GM23338 (cell line): ENCODE results near the gene PPM1J.

Source experiments
- CREB1 ChIP-seq: fragments of 250-450 bp; sonication (Bioruptor Pico); IDR thresholded peaks from 2 replicates; pipeline ENCODE4 v1.5.0; 2020; ENCODE audit warnings: low read depth, mild to moderate bottlenecking, moderate library complexity
- CTCF ChIP-seq, 2 experiments: fragments of 200-600 bp in 1 of 2; sonication (generic) in 1 of 2; conservative IDR thresholded peaks; 2 replicates each; pipeline versions ENCODE4 v1.5.1 to v1.6.1; 2016 to 2017; ENCODE audit warnings: antibody characterized with exemption in 2 of 2, low read depth in 2 of 2, mild to moderate bottlenecking in 2 of 2, moderate library complexity in 1 of 2
- EZH2 ChIP-seq: fragments of 200-600 bp; sonication (generic); IDR thresholded peaks from one replicate; pipeline ENCODE4 v1.8.0; 2017; ENCODE audit warnings: antibody characterized with exemption, mild to moderate bottlenecking, low read depth; ENCODE audit not compliant: unreplicated experiment
- EZH2phosphoT487 ChIP-seq: fragments of 200-600 bp; sonication (generic); IDR thresholded peaks from one replicate; pipeline ENCODE4 v1.8.1; 2018; ENCODE audit warnings: antibody characterized with exemption; ENCODE audit not compliant: unreplicated experiment
- JUNB ChIP-seq: IDR thresholded peaks from one replicate; pipeline ENCODE4 v1.6.1; 2016; ENCODE audit warnings: antibody characterized with exemption; ENCODE audit not compliant: unreplicated experiment
- POLR2AphosphoS5 ChIP-seq: IDR thresholded peaks from 2 replicates; pipeline ENCODE4 v1.6.1; 2016; ENCODE audit warnings: antibody characterized with exemption, low read depth
- REST ChIP-seq: IDR thresholded peaks from one replicate; pipeline ENCODE4 v1.6.1; 2018; ENCODE audit warnings: antibody characterized with exemption; ENCODE audit not compliant: unreplicated experiment
- STAT1 ChIP-seq: IDR thresholded peaks from one replicate; pipeline ENCODE4 v1.6.1; 2016; ENCODE audit warnings: antibody characterized with exemption; ENCODE audit not compliant: unreplicated experiment
- ZNF114 ChIP-seq: fragments of 250-450 bp; sonication (Bioruptor Pico); IDR thresholded peaks from 2 replicates; pipeline ENCODE4 v1.5.0; 2020; ENCODE audit warnings: mild to moderate bottlenecking, moderate library complexity
- ZNF331 ChIP-seq: fragments of 250-450 bp; sonication (Bioruptor Pico); IDR thresholded peaks from 2 replicates; pipeline ENCODE4 v1.5.0; 2020; ENCODE audit warnings: low read depth, mild to moderate bottlenecking, moderate library complexity

- peak; percentile 72 to 95 for TF ChIP-seq CTCF (conservative IDR thresholded peaks at IDR 0.05; ENCODE audit: low read depth in 2 of 2)
- no peak for TF ChIP-seq REST
- no peak for TF ChIP-seq EZH2
- TF ChIP-seq POLR2AphosphoS5, result no peak
- no peak for TF ChIP-seq EZH2phosphoT487
- TF ChIP-seq ZNF114 (CRISPR knock-in tag), result no peak
- no peak for TF ChIP-seq ZNF331 (CRISPR knock-in tag)
- no peak for TF ChIP-seq JUNB
- no peak for TF ChIP-seq STAT1
- no peak for TF ChIP-seq CREB1 (CRISPR knock-in tag)
These were observed 3.7 kb upstream of the PPM1J start for GRCh38 chr1:112718691-112719418.
